ENCODE measurements around the gene CD40. TPM values are rescaled to one million over a fixed set of nuclear protein-coding genes. Genes with fewer than 3 reads are reported as not detected.

Gene CD40
- polyA plus RNA-seq, 1 of the 3 experiments (the other 2 are of a cell fraction): not detected

DNA sequence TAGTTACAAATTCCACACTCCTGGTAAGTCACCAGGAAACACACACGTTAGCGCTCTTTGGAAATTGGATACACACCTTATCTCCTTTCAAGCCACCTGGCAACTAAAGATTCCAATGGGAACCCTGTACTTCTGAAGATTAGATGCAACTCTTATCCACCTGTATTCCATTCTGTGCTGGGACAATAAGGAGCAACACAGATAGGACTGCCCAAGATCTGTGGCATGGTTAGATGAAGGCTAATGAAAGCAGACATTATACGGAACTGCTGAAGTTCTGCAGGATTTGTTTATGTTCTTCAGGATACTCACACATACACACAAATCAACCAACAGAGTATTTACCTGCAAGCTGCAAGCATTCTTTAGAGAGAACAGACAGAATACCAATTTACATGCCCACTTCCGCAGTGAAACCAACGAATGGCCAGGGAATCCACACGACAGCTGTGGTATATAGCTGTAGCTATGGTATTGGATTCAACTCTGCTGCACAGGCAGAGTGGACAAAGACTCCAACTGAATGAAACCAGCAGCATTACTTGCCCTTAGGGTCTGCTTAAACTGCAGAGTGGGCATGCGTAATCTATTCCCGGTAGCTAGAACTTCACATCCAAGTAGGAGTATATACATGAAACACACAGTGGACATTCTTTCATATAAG lies 40.3 kb upstream of the CD40 start:
- no peak overlapping the region for H3K4me3 ChIP-seq (ENCODE audit: low read depth in 2 of 2, low read length in 1 of 2)
- no peak overlapping the region for H2AFZ ChIP-seq (ENCODE audit: low read depth)
- over 99% methylated on average over 8 of the region's 8 CpGs for WGBS (ENCODE audit: low lambda C conversion rate)
- peaks cover 87% of the 10 kb centered on the region for H4K20me1 ChIP-seq (ENCODE audit: insufficient read depth)
- H3K9ac ChIP-seq: no peak overlapping the region
- H3K4me1 ChIP-seq (ENCODE audit: control insufficient read depth in 1 of 2, insufficient read depth in 2 of 2, low read depth in 1 of 2, low read length in 1 of 2): no peaks in the 10 kb centered on the region; a peak in 2 of 4 replicates
- no peak for TF ChIP-seq SIN3A (IDR thresholded peaks at IDR 0.05; ENCODE audit: borderline replicate concordance, low read depth, low read length)
- TF ChIP-seq TAF1 (IDR thresholded peaks at IDR 0.05; ENCODE audit: borderline replicate concordance, low read depth, low read length): no peak
- TF ChIP-seq, protein P1, sequence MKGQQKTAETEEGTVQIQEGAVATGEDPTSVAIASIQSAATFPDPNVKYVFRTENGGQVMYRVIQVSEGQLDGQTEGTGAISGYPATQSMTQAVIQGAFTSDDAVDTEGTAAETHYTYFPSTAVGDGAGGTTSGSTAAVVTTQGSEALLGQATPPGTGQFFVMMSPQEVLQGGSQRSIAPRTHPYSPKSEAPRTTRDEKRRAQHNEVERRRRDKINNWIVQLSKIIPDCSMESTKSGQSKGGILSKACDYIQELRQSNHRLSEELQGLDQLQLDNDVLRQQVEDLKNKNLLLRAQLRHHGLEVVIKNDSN (IDR thresholded peaks at IDR 0.05; ENCODE audit: borderline replicate concordance, low read depth): no peak
- no peak for TF ChIP-seq RAD21 (IDR thresholded peaks at IDR 0.05; ENCODE audit: low read length)
- TF ChIP-seq YY1 (IDR thresholded peaks at IDR 0.05; ENCODE audit: low read depth): no peak
- no peak for TF ChIP-seq NRF1 (IDR thresholded peaks at IDR 0.05; ENCODE audit: low read depth, low read length)
- no peak for TF ChIP-seq GATA2 (CRISPR knock-in tag; IDR thresholded peaks at IDR 0.05)
- TF ChIP-seq, protein P2, sequence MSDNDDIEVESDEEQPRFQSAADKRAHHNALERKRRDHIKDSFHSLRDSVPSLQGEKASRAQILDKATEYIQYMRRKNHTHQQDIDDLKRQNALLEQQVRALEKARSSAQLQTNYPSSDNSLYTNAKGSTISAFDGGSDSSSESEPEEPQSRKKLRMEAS (IDR thresholded peaks at IDR 0.05; ENCODE audit: low read depth): no peak
- TF ChIP-seq, protein P3, sequence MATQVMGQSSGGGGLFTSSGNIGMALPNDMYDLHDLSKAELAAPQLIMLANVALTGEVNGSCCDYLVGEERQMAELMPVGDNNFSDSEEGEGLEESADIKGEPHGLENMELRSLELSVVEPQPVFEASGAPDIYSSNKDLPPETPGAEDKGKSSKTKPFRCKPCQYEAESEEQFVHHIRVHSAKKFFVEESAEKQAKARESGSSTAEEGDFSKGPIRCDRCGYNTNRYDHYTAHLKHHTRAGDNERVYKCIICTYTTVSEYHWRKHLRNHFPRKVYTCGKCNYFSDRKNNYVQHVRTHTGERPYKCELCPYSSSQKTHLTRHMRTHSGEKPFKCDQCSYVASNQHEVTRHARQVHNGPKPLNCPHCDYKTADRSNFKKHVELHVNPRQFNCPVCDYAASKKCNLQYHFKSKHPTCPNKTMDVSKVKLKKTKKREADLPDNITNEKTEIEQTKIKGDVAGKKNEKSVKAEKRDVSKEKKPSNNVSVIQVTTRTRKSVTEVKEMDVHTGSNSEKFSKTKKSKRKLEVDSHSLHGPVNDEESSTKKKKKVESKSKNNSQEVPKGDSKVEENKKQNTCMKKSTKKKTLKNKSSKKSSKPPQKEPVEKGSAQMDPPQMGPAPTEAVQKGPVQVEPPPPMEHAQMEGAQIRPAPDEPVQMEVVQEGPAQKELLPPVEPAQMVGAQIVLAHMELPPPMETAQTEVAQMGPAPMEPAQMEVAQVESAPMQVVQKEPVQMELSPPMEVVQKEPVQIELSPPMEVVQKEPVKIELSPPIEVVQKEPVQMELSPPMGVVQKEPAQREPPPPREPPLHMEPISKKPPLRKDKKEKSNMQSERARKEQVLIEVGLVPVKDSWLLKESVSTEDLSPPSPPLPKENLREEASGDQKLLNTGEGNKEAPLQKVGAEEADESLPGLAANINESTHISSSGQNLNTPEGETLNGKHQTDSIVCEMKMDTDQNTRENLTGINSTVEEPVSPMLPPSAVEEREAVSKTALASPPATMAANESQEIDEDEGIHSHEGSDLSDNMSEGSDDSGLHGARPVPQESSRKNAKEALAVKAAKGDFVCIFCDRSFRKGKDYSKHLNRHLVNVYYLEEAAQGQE (IDR thresholded peaks at IDR 0.05; ENCODE audit: low read depth, low read length): no peak
- no peak for TF ChIP-seq POLR2AphosphoS5 (IDR thresholded peaks at IDR 0.05; ENCODE audit: low read depth, low read length)
- TF ChIP-seq MXI1 (IDR thresholded peaks at IDR 0.05; ENCODE audit: low read depth, low read length): no peak
- no peak for TF ChIP-seq CHD2 (IDR thresholded peaks at IDR 0.05; ENCODE audit: low read length, partially characterized antibody)
- peaks cover 90% of the 10 kb centered on the region for H3K79me2 ChIP-seq (ENCODE audit: insufficient read depth)
- H3K4me2 ChIP-seq: no peak overlapping the region
- H3K9me2 ChIP-seq: no peaks in the 10 kb centered on the region
- ChIA-PET POLR2A (no interaction called here), CTCF (interaction anchor here (0.7 to 1.9 kb wide), 2 partner anchors 90 to 108 kb away, joined by 4 to 6 read pairs; no protein-coding TSS in a partner anchor)
- DNase-seq: no peak
- peaks cover 35 to 62% of the 10 kb centered on the region in 2 experiments for H3K36me3 ChIP-seq (replicated peaks in 1 of 2; ENCODE audit: control insufficient read depth in 1 of 2, insufficient read depth in 2 of 2, low read length in 1 of 2)
- no peaks in the 10 kb centered on the region for H3K9me3 ChIP-seq
- H3K27me3 ChIP-seq (ENCODE audit: insufficient read depth): no peaks in the 10 kb centered on the region
- no peak overlapping the region for H3K27ac ChIP-seq (ENCODE audit: low read depth in 2 of 2, low read length in 1 of 2)
- H3F3A ChIP-seq (replicated peaks; ENCODE audit: insufficient read depth): no peaks in the 10 kb centered on the region
